ENCODE measurements around the gene CARD10. TPM values are rescaled to one million over a fixed set of nuclear protein-coding genes. Genes with fewer than 3 reads are reported as not detected.
A peak's percentile ranks its signal among the peaks of the same experiment; 100 is the strongest.

The CARD10 gene
- total and polyA plus RNA-seq, 2 of the 8 experiments (the other 6 are each of a cell fraction or from before 2014, with no cell fraction given), result 13.5 to 14.4 TPM

- H2BK12ac ChIP-seq (ENCODE audit: low read depth, low read length), result 0 out of 2 replicates have a peak overlapping the region, but pooled peaks have one; percentile 14
- no peak overlapping the region for H2BK120ac ChIP-seq (replicated peaks; ENCODE audit: low read depth, low read length)
- H3K27me3 ChIP-seq (replicated peaks in 1 of 4; ENCODE audit: control insufficient read depth in 3 of 4, extremely low read depth in 1 of 4, insufficient read depth in 3 of 4, low read length in 3 of 4), result no peaks in the 10 kb centered on the region; a peak in 1 of 7 replicates
- H3K4me2 ChIP-seq (ENCODE audit: insufficient read depth in 1 of 2, low read depth in 2 of 2, low read length in 2 of 2), result no peak overlapping the region
- H4K8ac ChIP-seq (ENCODE audit: extremely low read depth, insufficient read depth, low read length), result no peak overlapping the region
- no peak overlapping the region for H2AFZ ChIP-seq (ENCODE audit: low read length)
- no peak overlapping the region for H3K18ac ChIP-seq (ENCODE audit: extremely low read depth, low read length)
- H4K20me1 ChIP-seq (replicated peaks in 1 of 2; ENCODE audit: control insufficient read depth in 1 of 2, insufficient read depth in 2 of 2, low read length in 2 of 2), result peaks cover 0 to 2% of the 10 kb centered on the region in 2 experiments
- H2BK5ac ChIP-seq (ENCODE audit: low read depth, low read length), result no peak overlapping the region
- no peak overlapping the region for H2BK20ac ChIP-seq (ENCODE audit: low read length)
- WGBS, 2 experiments (ENCODE audit: extremely low coverage in 1 of 2, insufficient coverage in 1 of 2, insufficient read length in 1 of 2, insufficient replicate concordance in 2 of 2, low coverage in 1 of 2, low lambda C conversion rate in 2 of 2, missing lambda C conversion rate in 1 of 2), result 82% methylated on average over 14 of the region's 14 CpGs; no CpG with 5 or more reads in 1 of the 2 experiments
- H4K5ac ChIP-seq (ENCODE audit: insufficient read length, low read depth, low read length), result no peak overlapping the region
- no peak overlapping the region for H3K9ac ChIP-seq (replicated peaks in 1 of 4; ENCODE audit: extremely low read depth in 1 of 4, low read depth in 3 of 4, low read length in 3 of 4)
- H3K4me3 ChIP-seq (ENCODE audit: extremely low read depth in 1 of 4, insufficient read depth in 2 of 4, low read depth in 3 of 4, low read length in 4 of 4), result no peak overlapping the region
- no peaks in the 10 kb centered on the region; a peak in 4 of 7 replicates for H3K4me1 ChIP-seq (replicated peaks in 1 of 4; ENCODE audit: control insufficient read depth in 3 of 4, insufficient read depth in 4 of 4, low read length in 3 of 4)
- no peak overlapping the region for H2AK5ac ChIP-seq (ENCODE audit: low read depth, low read length)
- H3K56ac ChIP-seq (replicated peaks; ENCODE audit: insufficient read length, low read depth, low read length), result no peak overlapping the region
- H4K91ac ChIP-seq (replicated peaks; ENCODE audit: insufficient read length, low read length), result no peak overlapping the region
- FAIRE-seq, result no peak
- DNase-seq (ENCODE audit: low read depth in 1 of 2, low spot score in 2 of 2), result no peak
- H3K79me1 ChIP-seq (ENCODE audit: low read depth, low read length), result no peaks in the 10 kb centered on the region
- H2BK15ac ChIP-seq (ENCODE audit: low read length), result no peak overlapping the region
- H3K4ac ChIP-seq (replicated peaks; ENCODE audit: insufficient read length, low read depth, low read length), result no peak overlapping the region
- H3K14ac ChIP-seq (ENCODE audit: insufficient read length), result no peak overlapping the region
- ChIA-PET CTCF (ENCODE audit: partially characterized antibody) (interaction anchor here (0.9 to 1.4 kb wide), 10 partner anchors 8 to 151 kb away, joined by 3 to 5 read pairs (median 4); partner anchors contain the start of gene MFNG), POLR2A (ENCODE audit: partially characterized antibody) (interaction anchor here (0.6 kb wide), 1 partner anchor 161 kb away, joined by 3 read pairs; no protein-coding TSS in a partner anchor)
- TF ChIP-seq USF2 (IDR thresholded peaks at IDR 0.05; ENCODE audit: low read length), result no peak
- TF ChIP-seq TBP (IDR thresholded peaks at IDR 0.05; ENCODE audit: low read depth, low read length), result no peak
- no peak for TF ChIP-seq MAX (IDR thresholded peaks at IDR 0.05)
- TF ChIP-seq E2F6 (IDR thresholded peaks at IDR 0.05), result no peak
- no peak for TF ChIP-seq CEBPB (IDR thresholded peaks at IDR 0.05; ENCODE audit: low read depth, low read length)
- TF ChIP-seq KDM4A (IDR thresholded peaks at IDR 0.05; ENCODE audit: low read depth, low read length, severe bottlenecking), result no peak
- H3K9me3 ChIP-seq (ENCODE audit: insufficient read depth in 2 of 2, low read depth in 1 of 2, low read length in 1 of 2), result no peaks in the 10 kb centered on the region
- H3K27ac ChIP-seq (ENCODE audit: low read depth, low read length), result no peak overlapping the region
- no peaks in the 10 kb centered on the region; the same call in 1 of the 2 replicates for H3K23me2 ChIP-seq (ENCODE audit: low read depth, low read length)
- no peak overlapping the region for H3K23ac ChIP-seq (ENCODE audit: insufficient read length)
- H3K79me2 ChIP-seq (ENCODE audit: control insufficient read depth in 1 of 2, insufficient read depth in 2 of 2, low read length in 2 of 2), result no peaks in the 10 kb centered on the region; a peak in 1 of 4 replicates
- no peaks in the 10 kb centered on the region; a peak in 1 of 8 replicates for H3K36me3 ChIP-seq (ENCODE audit: control insufficient read depth in 2 of 4, insufficient read depth in 4 of 4, low read length in 3 of 4)
These were observed 51.7 kb downstream of the CARD10 start for GRCh38 chr22:37467391-37467955.
